HepG2 (cell line): ENCODE data around the gene TRIM44. TPM values are rescaled to one million over a fixed set of nuclear protein-coding genes. Genes with fewer than 3 reads are reported as not detected.

Experiments used
- ATAC-seq: fragments of 200-7000 bp; cut with Tn5 transposase; 3 replicates; pipeline ENCODE4 v1.9.1; 2020; ENCODE audit warnings: mild to moderate bottlenecking, moderate library complexity
- BruUV-seq: library from RNA; stranded (reverse); fragments of 400-500 nt; replicated peaks from 2 replicates; lab custom pipeline; 2021; lab: Mats Ljungman, UMichigan
- CTCF ChIA-PET: fragments of 300-600 bp; formaldehyde crosslinking; extraction: SDS; loops from one replicate; lab custom pipeline; 2021; ENCODE audit warnings: low total read pairs, inconsistent platforms, low intra/inter-chr PET ratio; lab: Yijun Ruan, JAX
- POLR2A ChIA-PET: fragments of 350-600 bp; sonication (Branson Sonifier 250); formaldehyde crosslinking; loops from one replicate; lab custom pipeline; 2020; ENCODE audit warnings: antibody characterized with exemption, inconsistent platforms; lab: Yijun Ruan, JAX
- DNase-seq: peaks from one replicate; pipeline ENCODE4 v3.0.0-alpha.2; 2015; ENCODE audit warnings: low spot score
- FAIRE-seq: peaks from 3 replicates; lab custom pipeline; 2011; peaks lifted over from hg19 to GRCh38; lab: Jason Lieb, UNC
- H2AFZ ChIP-seq: one replicate; pipeline ENCODE4 v1.6.1; 2011; ENCODE audit warnings: low read length, inconsistent platforms
- H3K27ac ChIP-seq: fragments of 300-600 bp; 3 replicates; pipeline ENCODE4 v1.8.0; 2011; ENCODE audit warnings: mixed run types, mild to moderate bottlenecking, mixed read lengths, low read length, inconsistent platforms; ENCODE audit not compliant: insufficient read depth; ENCODE audit errors: extremely low read length
- H3K27me3 ChIP-seq, 2 experiments: fragments of 200-600 bp in 1 of 2; 2 replicates in 1 of 2; 3 replicates in 1 of 2; pipeline versions ENCODE4 v1.6.0 to v1.8.0; 2011; ENCODE audit warnings: low read length in 2 of 2, mild to moderate bottlenecking in 2 of 2, moderate library complexity in 2 of 2, inconsistent platforms in 1 of 2; ENCODE audit not compliant: insufficient read depth in 2 of 2, control insufficient read depth in 1 of 2
- H3K36me3 ChIP-seq, 2 experiments: fragments of 200-600 bp in 1 of 2; replicated peaks in 1 of 2; 2 replicates in 1 of 2; 3 replicates in 1 of 2; pipeline versions ENCODE4 v1.5.1 to v1.8.0; 2011; ENCODE audit warnings: low read length in 2 of 2, inconsistent platforms in 1 of 2; ENCODE audit not compliant: insufficient read depth in 2 of 2, control insufficient read depth in 1 of 2
- H3K4me1 ChIP-seq: 2 replicates; pipeline ENCODE4 v1.5.1; 2012; ENCODE audit warnings: low read length, inconsistent platforms; ENCODE audit not compliant: insufficient read depth
- H3K4me2 ChIP-seq: 2 replicates; pipeline ENCODE4 v1.6.0; 2011; ENCODE audit warnings: low read depth, low read length, inconsistent platforms
- H3K4me3 ChIP-seq, 3 experiments: fragments of 200-600 bp in 1 of 3; sonication (generic), shearing (Covaris generic) in 1 of 3; replicated peaks in 1 of 3; 2 replicates each; pipeline ENCODE4 v1.5.1; 2011 to 2016; ENCODE audit warnings: low read length in 3 of 3, inconsistent platforms in 2 of 3, low read depth in 2 of 3, mild to moderate bottlenecking in 2 of 3, control low read depth in 1 of 3, mixed read lengths in 1 of 3; ENCODE audit not compliant: insufficient read depth in 1 of 3
- H3K79me2 ChIP-seq: one replicate; pipeline ENCODE4 v1.6.1; 2011; ENCODE audit warnings: low read length, inconsistent platforms; ENCODE audit not compliant: insufficient read depth
- H3K9ac ChIP-seq: 2 replicates; pipeline ENCODE4 v1.6.0; 2011; ENCODE audit warnings: mild to moderate bottlenecking, low read depth, low read length, inconsistent platforms; ENCODE audit not compliant: insufficient read depth
- H3K9me3 ChIP-seq: 2 replicates; pipeline ENCODE4 v1.5.1; 2012; ENCODE audit warnings: mild to moderate bottlenecking, low read length
- H4K20me1 ChIP-seq: 2 replicates; pipeline ENCODE4 v1.6.0; 2011; ENCODE audit warnings: inconsistent platforms, mild to moderate bottlenecking, low read length, moderate library complexity; ENCODE audit not compliant: insufficient read depth
- LBX2 ChIP-seq: sonication (generic); formaldehyde crosslinking; IDR thresholded peaks from 2 replicates; pipeline ENCODE4 v1.5.0; 2020; ENCODE audit warnings: missing genetic modification reagents, mild to moderate bottlenecking, borderline replicate concordance
- POLR2AphosphoS5 ChIP-seq: IDR thresholded peaks from 2 replicates; pipeline ENCODE4 v1.6.1; 2012; ENCODE audit warnings: low read depth, low read length
- ZBTB40 ChIP-seq, 2 experiments: fragments of 450-650 bp in 1 of 2; sonication (generic) in 1 of 2; formaldehyde crosslinking in 1 of 2; IDR thresholded peaks; 2 replicates each; pipeline versions ENCODE4 v1.6.1 to v1.8.0; 2016 to 2022; ENCODE audit warnings: antibody characterized with exemption in 1 of 2, mild to moderate bottlenecking in 1 of 2, missing genetic modification reagents in 1 of 2
- ZNF414 ChIP-seq: sonication (generic); formaldehyde crosslinking; IDR thresholded peaks from 2 replicates; pipeline ENCODE4 v1.5.0; 2020; ENCODE audit warnings: missing genetic modification reagents
- ZNF614 ChIP-seq: IDR thresholded peaks from 2 replicates; pipeline ENCODE4 v1.6.1; 2018; ENCODE audit warnings: missing biosample characterization, missing genetic modification reagents, inconsistent platforms, borderline replicate concordance
- ZNF670 ChIP-seq: sonication (generic); formaldehyde crosslinking; IDR thresholded peaks from 2 replicates; pipeline ENCODE4 v1.8.0; 2022; ENCODE audit warnings: mild to moderate bottlenecking, missing genetic modification reagents, borderline replicate concordance
- WGBS: methylation state at CpG from one replicate; pipeline ENCODE4 v1.1.6; 2017; ENCODE audit warnings: low lambda C conversion rate; 5-methylcytosine and 5-hydroxymethylcytosine counted together
- in situ Hi-C: cut with HindIII; loops from 2 replicates; pipeline ENCODE4 v1.10.0; 2017; ENCODE audit warnings: low pct_unique_long_range_greater_than_20kb; ENCODE audit not compliant: extremely low pct_ligation_motif_present
- intact Hi-C: fragments of 100-400 bp; cut with micrococcal nuclease; formaldehyde crosslinking; loops from one replicate; pipeline ENCODE4 v1.10.0; 2022; ENCODE audit not compliant: unreplicated experiment
- polyA plus RNA-seq, 8 experiments: library from polyadenylated mRNA; depleted of rRNA in 3 of 8; stranded (reverse) in 7 of 8; unstranded in 1 of 8; fragments of >200 nt; fragmentation: Illumina TruSeq in 4 of 8; extraction: Trizol in 4 of 8; gene quantifications; 2 replicates each; pipeline versions ENCODE4 v1.2.1 to v1.2.3, GENCODE V29; 2011 to 2016; ENCODE audit warnings: low read depth in 4 of 8, missing spikeins in 1 of 8, mixed read lengths in 1 of 8; ENCODE audit not compliant: insufficient read depth in 1 of 8
- total RNA-seq, 5 experiments: library from RNA; depleted of rRNA; stranded (reverse); fragments of >200 nt; fragmentation: Illumina TruSeq; extraction: Trizol; gene quantifications; 2 replicates each; pipeline ENCODE4 v1.2.3, GENCODE V29; 2016; ENCODE audit warnings: low read depth in 1 of 5

Gene TRIM44
- total and polyA plus RNA-seq, 2 of the 13 experiments (the other 11 are each of a cell fraction or from before 2014, with no cell fraction given) = 22.7 to 50.3 TPM

- peaks cover 0 to 2% of the 10 kb centered on the region in 2 experiments; a peak in 1 of 5 replicates for H3K36me3 ChIP-seq
- BruUV-seq = no TSS peak
- no peak for ATAC-seq
- no peak overlapping the region for H3K4me3 ChIP-seq
- DNase-seq = no peak
- 0 out of 2 replicates have a peak, but pooled peaks cover 2% of the 10 kb centered on the region for H4K20me1 ChIP-seq
- ChIA-PET CTCF (no interaction called here), POLR2A (no interaction called here)
- no peaks in the 10 kb centered on the region for H3K9me3 ChIP-seq
- no peaks in the 10 kb centered on the region for H3K79me2 ChIP-seq
- intact Hi-C loops = no loop called here
- in situ Hi-C loops = no loop called here
- H2AFZ ChIP-seq = no peak overlapping the region
- WGBS = 89% methylated on average over 1 of the region's 1 CpG
- no peak overlapping the region for H3K4me2 ChIP-seq
- H3K27ac ChIP-seq = no peak overlapping the region
- no peaks in the 10 kb centered on the region for H3K4me1 ChIP-seq
- H3K27me3 ChIP-seq = no peaks in the 10 kb centered on the region
- no peak overlapping the region for H3K9ac ChIP-seq
- FAIRE-seq = no peak
- TF ChIP-seq LBX2 (no peak), ZNF614 (no peak), ZNF670 (no peak), POLR2AphosphoS5 (no peak), ZBTB40 (IDR thresholded peaks at IDR 0.05) (no peak), ZBTB40 (CRISPR knock-in tag; IDR thresholded peaks at IDR 0.05) (no peak), ZNF414 (no peak)
These were observed 136.4 kb downstream of the TRIM44 start for GRCh38 chr11:35798983-35799382.
